GM18870 (cell line): Measurements from ENCODE around the gene TTC32.
"Not testable (repeated sequence)": the region's sequence is repeated elsewhere in the genome, so short reads cannot be mapped to it uniquely, and the experiment has no call there.

Experiments used
- ATAC-seq: cut with Tn5 transposase; IDR thresholded peaks from one replicate; pipeline ENCODE4 v1.9.1; 2021; ENCODE audit warnings: moderate library complexity; ENCODE audit not compliant: unreplicated experiment

The TTC32 gene

DNA sequence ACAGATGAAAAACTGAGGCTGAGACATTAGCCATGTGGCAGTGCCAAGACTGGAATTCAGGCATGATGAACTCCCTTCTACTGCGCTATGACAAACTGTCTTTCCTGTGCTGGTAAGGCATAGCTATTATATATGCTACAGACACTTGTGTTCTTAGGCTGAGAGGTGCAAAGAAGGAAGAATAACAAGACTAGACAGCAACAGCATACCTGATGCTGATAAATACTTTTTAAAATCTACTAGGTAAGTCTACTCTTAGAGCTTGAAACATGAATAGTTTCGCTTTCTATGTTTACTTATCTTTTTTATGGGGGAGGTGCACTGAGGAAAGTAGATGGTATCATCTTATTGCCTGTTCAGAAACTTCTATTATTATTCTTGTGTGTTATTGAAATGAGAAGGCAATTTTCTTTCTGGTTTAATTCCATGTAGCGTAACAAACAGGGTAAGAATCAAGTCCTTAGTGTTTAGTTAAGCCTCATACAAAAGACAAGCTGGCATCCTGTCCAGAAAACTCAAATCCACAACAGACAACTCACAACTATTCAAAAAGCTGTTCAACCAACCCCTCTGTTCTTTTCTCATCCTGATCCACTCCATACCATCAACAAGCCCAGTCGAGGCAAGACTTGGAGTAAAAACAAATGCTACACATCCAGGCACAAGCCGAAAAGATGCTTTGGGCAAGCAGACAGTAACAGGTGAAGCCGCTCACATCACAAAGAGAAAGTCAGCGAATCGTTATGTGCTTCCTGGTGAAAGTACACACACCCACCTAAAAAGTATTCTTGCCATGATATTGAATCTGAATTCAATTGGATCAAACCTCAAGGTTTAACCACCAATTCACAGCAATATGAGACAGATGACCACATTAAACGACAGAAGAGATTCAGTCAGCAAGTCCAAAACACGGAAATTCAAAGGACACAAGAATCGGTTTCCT lies 1.5 kb downstream of the TTC32 start:
- peak; percentile 33 for ATAC-seq

DNA sequence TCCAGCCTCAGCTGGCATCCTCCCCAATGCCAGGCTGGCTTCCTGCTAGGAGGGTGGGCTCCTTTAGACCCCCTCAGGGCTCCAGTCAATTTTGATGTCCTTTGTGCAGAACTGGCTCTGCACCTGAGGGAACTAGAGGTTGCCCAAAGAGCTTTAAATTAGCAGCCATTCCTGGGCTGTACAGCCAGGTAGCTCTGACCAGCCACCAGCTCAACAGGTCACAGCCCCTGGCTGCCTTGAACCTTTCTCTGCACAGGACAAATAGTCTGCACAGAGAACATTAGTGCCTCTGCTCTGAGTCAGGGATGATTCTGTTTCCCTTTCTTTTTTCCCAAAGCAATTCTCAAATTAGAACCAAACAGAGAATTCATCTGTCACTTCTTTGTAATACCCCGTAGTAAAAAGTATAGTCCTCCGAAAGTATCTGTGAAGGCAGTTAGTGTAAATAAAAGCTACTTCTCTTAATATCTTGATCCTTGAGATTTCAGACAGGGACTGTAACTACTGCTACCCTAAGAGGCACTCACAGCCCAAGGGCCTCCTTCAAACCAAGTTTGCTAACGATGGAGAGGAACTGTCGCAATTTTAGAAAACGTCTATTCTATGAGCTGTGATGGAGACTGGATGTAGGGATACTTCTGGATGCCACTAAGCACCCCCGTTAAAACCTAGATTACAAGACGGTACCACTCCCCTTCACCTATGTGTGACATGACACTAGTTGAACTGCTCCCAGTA lies 3.0 kb downstream of the TTC32 start:
- no peak for ATAC-seq

DNA sequence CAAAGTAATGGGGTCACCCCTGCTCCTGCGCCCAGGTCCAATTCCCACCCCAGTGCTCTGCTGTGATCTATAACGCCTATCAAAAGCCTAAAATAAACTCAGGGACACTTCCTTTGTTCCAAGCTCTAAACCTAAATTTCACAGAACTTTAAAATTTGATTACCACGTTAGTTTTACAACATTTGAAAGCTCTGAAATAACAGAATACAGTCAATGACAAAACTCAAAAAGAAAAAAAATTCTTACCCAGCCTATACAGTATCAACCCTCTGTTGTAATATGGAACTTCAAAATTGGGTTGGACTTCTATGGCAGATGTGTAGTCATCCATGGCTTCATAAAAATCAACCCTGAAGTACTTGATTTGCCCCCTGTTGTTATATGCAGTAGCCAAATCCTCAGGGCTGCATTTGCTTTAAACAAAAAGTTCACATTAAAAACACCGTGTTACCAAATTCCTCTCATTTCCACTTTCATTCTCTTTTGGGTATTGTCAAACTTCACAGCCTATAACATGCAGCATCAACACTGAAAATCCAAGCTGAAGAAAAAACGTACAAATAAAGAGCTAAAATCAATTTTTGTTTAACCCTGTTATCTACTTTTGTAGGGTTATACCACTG lies 4.0 kb downstream of the TTC32 start:
- ATAC-seq = no peak

DNA sequence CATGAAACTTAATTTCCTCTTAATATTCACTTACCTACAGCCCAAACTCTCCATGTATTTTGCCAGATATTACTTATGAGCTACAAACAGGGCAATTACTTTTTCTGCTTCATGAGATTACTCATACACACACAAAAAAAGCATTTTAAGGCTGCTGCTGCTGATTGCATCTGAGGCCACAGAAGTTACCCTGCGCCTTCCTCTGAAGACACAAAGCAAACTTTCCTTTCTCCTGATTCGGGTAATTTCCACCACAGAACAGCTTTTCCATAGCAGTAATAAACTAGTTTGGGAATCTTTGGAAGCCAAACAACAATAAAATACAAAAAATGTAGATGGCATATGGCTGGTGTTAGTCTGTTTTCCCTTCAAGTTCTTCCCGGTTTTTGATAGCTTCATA lies 6.2 kb downstream of the TTC32 start:
- no peak for ATAC-seq

DNA sequence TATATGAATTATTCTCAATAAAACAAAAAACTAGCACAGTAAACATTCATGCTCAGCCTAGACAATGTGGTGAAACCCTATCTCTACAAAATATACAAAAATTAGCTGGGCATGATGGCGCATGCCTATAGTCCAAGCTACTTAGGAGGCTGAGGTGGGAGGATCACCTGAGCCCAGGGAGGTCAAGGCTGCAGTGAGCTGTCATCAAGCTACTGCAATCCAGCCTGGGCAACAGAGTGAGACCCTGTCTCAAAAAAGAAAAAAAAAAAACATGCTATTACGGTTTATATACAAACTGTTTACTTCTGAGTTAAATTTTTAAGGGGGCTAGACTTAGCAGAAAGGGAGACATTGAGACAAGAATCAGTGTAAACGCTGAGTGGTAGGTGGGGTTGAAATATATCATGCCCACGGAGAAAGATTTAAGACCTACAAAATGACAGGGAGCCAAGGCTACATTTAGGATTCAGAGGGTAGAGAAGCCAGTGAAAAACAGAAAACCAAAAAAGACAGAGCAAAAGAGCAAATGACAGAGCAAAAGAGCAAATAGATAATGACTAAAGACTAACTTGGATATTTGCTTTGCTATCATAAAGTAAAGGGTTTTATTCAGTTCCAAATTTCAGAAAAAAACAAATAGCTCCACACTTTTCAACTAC lies 7.5 kb downstream of the TTC32 start:
- ATAC-seq = peak; percentile 10

DNA sequence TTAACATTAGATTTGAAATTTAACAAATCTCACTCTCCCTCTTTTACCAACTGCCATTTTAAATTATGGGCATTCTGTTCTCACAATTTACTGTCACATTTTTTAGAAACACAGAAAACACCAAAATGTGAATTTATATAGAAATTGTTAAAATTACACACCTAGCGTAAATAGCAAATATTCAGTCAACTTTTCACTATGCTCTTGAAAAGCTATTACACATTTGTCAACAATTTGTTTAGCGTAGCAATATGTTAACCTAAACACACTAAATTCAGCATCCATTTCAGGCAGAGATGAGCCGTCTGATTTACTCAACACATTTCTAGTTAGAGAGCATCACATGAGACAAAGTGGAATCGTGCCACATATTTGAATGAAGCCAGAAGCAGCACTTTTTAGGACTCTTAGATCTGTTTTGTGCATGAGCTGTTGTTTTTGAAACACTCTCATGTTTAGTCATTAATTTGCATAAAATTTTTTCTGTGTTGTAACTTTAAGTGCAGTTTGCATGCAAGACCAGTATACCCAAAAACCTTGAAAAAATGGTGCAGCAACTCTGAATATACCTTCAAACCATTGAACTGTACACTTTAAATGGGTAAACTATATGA lies 8.2 kb downstream of the TTC32 start:
- peak; percentile 83 for ATAC-seq

DNA sequence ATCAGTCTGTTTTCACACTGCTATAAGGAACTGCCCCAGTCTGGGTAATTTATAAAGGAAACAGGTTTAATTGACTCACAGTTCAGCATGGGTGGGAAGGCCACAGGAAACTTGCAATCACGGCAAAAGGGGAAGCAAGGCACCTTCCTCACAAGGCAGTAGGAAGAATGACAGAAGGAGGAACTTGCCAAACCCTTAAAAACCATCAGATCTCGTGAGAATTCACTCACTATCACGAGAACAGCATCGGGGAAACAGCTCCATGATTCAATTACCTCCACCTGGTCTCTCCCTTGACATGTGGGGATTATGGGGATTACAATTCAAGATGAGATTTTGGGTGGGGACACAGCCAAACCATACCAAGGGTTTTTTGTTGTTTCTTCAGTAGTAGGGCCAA lies 9.8 kb downstream of the TTC32 start:
- ATAC-seq = not testable (repeated sequence)

DNA sequence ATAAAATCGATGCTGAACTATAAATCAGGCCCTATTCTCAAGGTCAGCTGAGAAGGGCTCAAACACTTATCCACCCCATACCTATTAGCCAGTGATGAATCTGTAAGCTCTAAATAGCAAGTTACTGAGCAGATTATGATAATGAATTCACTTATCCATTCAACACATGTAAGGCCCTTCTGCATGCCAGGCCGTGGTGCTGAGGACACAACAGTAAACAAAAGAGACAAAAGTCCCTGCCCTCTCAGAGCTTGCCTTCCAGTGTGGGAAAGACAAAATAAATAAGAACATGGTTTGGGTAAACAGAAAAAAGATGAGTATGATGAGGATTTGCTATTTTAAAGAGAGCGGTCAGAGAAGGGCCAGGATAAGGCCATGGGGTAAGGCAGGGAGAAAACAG lies 11.7 kb downstream of the TTC32 start:
- ATAC-seq = no peak

DNA sequence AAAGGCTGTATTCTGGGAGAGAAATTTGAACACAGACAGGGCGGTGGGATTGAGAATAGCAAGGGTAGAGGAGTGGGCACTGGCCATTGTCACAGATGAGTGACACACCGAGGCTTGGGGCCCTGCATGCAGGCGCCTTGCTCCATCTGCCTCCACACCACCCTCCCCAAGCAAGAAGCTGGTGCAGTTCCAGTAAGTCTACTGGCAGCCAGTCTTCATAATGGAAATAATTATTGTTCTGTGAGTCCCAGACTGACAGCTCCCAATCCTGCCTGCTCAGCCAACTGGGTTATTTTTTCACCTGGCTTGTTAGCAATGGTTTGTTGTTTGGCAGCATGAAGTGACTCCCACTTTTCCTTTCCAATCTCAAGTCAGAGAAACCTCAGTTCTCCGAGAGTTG lies 13.0 kb downstream of the TTC32 start:
- ATAC-seq = no peak

DNA sequence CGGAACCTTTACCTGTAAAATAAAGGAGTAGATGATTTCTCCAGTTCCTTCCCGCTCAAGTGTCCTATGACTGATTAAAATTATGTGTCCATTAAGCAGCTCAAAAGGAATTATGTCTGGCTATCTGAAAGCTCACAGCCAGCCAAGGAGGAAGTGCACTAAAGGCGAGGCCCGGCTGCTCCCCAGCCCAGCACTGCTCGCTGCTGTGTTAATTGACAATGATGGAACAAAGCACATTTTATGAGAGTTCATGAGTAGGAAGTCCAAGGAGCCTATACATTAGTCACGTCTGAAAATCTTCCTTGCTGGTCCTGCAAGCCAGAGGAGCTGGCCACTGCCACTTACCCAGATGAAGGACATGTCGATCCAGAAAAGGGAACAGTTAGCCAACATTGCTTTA lies 14.3 kb downstream of the TTC32 start:
- no peak for ATAC-seq

DNA sequence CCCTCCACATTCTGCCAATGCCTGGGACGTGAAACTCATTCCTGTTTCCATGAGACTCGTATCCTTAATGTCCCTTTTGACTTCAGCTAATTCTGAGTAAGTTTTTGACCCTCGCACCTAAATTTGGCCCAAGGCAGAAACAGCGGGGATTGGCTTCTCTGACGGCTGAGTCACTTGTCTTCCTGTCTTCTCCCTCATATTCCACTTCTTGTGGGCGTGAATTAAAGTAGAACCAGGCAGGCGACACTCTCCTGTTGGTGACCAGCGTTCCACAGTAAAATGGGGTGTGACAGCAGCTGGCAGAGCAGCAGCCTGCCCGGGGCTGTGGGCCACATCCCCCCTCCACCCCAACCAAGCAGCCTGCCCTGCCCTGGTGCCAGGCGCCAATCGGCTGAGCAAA lies 15.5 kb downstream of the TTC32 start:
- ATAC-seq = no peak

DNA sequence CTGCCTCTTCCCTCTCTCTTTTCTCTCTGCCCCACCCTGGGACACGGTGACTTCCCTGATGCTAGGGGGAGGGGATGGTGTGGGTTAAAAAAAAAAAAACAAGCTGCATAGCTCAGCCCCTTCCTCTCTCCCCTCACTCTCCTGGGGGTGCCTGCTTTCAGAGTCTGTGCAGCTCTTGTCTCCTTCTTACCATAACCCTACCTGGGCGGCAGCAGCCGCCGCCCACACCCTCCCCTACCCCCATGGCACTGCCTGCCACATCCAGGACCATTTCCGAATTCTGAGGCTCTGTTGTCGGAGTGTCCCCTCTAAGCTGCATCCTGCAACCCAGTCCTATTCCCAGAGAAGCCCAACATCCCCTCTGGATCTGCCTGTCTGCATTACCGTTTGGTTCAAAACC lies 16.0 kb downstream of the TTC32 start:
- ATAC-seq = no peak

DNA sequence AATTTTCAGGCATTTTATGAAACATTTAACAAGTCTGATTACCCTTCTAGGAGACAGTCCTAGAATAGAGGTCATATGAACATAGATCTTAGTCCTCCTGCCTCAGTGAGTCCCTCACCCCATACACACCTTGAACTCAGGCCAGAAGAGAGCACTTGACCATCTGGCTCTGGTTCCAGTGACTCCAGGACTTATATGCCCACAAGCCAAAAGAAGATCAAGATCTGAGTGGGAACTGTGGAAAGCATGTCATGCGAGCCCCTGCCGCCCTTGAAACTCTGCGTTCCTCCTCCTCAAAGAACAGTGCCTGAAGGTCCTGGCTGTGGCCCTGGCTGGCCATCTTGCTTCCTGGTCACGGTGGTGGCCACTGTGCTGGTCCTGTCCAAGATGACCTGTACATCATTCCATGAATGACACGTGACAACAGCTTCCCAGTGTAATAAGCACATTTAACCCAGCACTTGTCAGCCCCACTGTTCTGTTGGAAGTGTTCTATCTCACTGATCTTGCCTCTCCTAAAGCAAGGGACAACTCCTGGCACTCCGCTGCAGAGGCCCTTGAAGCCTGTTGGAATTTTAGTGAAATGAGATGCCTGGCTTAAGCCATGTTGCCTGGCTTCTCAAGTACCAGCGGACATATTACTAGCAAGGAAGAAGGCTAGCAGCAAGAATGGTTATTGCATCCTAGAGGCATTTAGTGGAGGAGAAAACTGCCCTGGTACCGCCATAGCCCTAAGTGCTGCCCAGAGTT lies 17.6 kb downstream of the TTC32 start:
- ATAC-seq = no peak

DNA sequence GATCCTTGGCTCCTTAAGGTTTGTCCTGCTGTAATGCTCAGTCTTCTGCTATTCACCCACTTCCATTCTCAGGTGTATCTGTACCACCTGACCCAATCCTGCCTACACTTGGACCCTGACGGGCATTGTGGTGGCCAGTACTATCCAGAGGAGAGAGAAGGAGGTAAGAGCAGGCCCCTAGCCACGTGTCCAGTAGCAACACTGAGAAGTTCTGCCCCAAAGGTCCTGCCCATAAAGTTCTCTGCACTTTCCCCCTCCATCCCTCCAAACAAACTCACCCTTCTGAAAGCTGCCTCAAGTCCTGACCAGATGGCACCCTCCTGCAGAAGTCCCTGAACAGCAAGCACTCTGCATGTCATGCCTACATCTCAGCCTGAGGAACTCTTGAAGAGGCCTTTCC lies 18.3 kb downstream of the TTC32 start:
- ATAC-seq = no peak

DNA sequence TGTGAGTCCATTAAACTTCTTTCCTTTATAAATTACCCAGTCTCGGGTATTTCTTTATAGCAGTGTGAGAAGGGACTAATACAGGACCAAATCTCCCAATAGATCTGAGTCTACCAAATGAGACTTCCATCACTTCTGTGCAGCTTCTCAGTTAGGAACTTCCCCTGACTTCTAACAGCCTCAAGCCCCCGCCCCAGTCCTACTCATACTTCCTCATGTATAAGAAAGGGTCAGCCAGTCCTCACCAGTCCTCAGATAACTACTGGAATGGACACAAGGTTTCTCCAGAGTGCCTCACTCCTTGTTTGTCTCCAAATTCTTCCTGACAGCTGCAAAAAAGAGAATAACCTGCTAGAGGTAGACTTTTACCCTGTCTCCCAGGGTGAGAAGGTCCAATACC lies 19.5 kb downstream of the TTC32 start:
- ATAC-seq = no peak

DNA sequence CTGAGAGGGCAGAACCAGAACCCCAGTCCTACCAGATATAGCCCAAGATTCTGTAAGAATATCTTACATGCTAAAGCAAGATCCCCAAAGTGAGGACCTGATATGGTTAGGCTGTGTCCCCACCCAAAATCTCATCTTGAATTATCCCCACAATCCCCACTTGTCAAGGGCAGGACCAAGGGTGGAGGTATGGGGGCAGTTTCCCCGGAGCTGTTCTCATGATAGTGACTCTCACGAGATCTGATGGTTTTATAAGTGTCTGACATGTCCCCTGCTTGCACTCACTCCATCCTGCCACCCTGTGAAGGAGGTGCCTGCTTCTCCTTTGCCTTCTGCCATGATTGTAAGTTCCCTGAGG lies 19.9 kb downstream of the TTC32 start:
- ATAC-seq = no peak

DNA sequence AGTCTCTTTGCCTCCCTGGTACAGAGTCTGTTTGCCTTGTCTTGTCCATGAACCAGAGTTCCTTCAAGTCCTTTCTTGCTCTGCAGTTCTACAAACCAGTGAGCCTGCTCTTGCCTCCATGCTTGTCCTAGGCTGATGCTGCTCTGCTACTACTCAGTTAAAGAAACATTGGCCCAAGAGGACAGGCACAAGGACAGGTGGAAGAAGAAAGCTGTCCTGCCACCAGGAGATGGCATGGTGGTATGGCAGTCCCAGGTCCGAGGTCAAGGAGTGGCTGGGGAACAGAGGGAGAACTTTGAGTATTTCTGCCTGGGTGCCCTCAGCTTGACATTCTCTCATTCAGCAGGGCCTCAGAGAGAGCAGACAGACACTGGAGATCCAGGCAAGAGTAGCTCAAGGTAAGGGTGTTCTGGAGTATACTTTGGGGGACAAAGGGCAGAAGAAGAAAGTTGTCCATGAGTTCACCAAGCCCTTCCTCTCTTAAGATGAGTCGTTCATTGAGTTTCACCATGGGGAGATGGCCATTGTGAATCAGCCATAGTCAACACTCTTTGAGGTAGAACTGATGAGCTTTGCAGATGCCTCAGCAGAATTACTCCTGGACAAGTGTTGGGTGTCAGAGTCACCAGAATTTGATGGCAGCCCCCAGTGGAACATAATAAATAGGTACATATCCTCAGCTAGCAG lies 20.4 kb downstream of the TTC32 start:
- no peak for ATAC-seq

DNA sequence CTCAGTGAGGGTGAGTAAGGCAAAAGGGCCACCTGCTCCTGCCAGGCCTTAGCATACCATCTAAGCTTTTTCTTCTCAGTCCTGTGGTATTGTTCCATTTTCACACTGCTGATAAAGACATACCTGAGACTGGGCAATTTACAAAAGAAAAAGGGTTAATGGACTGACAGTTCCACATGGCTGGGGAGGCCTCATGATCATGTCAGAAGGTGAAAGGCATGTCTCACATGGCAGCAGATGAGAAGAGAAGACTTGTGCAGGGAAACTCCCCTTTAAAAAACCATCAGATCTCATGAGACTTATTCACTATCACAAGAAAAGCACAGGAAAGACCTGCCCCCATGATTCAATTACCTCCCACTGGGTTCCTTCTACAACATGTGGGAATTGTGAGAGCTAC lies 21.6 kb downstream of the TTC32 start:
- not testable (repeated sequence) for ATAC-seq

DNA sequence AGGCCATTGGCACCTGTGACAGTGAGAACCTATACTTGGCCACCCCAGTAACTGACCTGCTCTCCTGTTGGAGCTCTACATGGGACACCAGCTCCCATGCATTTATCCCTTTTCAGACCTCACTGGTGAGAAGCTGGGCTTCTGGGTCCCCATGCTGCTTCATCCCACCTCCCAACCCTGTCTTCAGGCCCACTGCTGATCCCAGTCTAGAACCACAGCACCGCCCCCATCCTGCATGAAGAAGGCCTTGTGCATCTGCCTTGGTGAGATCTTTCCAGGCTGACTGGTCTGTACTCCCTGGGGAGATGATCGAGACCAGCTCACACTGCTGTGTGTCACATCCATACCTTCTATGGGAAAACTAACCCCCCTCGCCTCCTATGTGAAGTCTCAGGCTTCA lies 22.7 kb downstream of the TTC32 start:
- ATAC-seq = no peak
